RKO (cell line): ENCODE data around the gene HLX.

Source experiments
- DNase-seq: peaks from one replicate; pipeline ENCODE4 v3.0.0-alpha.2; 2016; ENCODE audit warnings: low spot score

HLX gene

DNA sequence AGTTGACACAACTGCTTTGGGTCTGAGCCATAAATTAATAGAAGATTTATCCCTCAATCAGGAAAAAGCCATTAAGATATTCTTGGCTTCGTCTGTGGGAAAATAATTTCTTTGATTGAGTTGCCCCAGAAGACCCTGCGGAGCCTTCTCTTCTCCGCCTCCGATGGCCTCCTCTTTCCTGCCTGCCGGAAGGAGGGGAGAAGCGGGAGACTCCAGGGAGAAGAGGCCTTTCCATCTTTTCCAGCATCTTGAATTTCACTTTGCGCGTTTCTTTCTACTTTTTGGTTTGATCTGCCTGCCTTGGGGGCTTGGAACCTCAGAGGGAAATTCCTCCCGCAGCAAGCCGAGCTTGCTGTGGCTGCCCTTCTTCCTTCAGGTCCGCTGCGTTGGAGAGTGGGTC lies 16.8 kb downstream of the HLX start:
- DNase-seq = no peak

DNA sequence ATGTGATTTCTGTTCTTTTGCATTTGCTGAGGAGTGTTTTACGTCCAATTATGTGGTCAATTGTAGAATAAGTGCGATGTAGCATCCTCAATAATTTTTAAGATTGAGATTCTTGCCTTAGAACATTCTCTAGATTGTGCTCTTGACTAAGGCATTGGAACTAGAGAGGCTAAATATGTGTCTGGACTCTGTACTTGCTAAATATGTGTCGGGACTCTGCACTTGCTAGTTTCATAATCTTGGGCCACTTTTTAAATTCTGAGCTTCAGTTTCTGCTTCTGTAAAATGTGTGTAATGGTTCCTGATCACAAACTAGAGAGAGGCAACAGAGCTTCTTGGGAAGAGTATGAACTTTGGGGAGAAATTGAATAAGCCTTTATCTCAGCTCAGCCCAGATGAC lies 21.6 kb downstream of the HLX start:
- no peak for DNase-seq

DNA sequence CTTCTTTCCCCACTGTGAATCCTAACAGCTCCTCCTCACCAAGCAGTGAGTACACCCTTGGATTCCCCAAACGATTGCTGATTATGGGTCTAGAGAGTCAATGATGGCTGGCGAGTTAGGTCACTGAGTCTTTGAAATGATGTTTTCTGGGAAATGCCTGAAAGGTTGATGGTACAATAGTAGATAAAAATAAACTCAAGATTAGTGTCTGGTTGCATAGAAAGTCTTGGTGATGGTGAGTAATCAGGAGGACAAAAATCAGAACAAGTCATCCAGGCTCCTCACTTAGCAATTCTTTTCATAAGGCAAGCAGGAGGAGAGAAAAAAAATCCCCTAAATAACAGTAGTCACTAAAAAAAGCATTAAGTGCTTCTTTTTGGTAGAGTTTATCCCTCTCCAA lies 22.6 kb downstream of the HLX start:
- DNase-seq = no peak

DNA sequence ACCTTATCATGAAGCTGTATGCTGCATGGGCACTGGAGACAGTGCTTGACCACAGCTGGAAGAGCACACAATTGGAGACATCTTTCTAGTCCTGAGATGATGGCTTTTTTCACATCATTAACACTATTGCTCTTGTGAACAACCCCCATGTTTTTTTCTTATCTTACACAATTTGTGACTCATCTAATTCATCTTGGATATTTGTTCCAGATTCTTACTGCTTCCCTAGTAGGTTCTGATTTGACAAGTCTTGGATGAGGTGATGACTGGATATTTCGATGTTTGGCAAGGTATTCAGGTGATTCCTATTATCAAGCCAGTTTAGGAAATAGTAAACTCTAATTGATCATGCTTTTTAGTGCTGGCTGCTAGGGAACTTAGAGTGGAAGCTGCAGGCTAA lies 23.7 kb downstream of the HLX start:
- DNase-seq = no peak

DNA sequence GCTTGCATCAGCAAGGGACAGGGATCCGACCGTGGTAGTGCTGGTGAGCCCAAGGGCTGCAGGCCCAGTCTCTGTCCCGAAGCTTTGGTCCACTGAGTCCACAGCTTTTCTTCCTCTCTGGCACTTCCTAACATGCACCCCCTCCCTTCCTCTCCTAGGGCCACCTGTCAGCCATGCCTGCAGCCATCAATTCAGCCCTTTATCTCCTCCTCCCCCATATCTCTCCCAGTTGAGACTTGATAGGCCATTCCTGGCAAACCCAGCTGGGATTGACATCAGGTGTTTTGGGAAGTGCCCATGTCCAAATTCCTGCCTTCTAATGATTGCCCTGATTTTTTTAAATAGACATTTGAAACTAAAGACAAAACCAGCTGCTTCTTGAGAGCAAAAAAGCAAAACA lies 25.6 kb downstream of the HLX start:
- no peak for DNase-seq

DNA sequence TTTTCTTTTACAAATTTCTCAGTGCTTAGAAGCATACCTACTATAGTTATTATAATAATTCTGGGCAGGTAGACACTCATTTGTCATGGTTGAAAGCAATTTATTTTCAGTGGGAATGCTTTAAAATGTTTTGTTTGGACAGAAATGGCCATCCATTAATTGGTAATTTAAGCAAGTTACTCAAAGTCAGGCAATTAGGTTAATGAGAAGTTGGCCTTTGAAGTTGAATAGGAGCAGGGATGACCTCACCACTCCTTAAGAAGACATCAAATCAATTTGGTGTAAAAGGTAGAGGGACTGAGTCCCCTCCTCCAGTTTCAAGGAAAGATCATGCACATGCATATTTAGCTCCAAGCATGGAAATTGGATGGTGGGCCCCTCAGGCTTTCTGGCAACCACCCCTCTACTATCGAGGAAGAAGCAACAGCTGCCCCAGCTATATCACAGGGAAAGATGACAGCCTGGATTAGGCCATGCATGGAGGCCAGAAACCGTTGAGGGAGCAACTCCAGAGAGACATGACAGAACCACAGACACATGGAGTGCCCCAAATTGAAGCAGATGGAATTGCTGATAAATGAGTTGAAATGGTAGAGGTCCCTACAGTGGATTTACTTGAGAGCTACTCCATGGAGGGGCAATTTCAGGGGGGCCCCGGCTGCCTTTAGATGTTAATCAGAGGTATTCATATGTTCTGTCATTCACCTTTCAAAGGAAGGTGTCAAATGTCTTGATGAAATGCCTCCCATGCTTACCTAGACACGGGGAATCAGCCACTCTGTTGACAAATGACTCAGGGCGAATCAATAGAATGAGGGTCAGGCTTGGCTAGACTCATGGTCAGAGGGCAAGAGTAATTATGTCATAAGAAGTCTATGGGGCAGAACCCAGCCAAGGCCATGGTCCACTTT lies 26.7 kb downstream of the HLX start:
- DNase-seq = no peak

DNA sequence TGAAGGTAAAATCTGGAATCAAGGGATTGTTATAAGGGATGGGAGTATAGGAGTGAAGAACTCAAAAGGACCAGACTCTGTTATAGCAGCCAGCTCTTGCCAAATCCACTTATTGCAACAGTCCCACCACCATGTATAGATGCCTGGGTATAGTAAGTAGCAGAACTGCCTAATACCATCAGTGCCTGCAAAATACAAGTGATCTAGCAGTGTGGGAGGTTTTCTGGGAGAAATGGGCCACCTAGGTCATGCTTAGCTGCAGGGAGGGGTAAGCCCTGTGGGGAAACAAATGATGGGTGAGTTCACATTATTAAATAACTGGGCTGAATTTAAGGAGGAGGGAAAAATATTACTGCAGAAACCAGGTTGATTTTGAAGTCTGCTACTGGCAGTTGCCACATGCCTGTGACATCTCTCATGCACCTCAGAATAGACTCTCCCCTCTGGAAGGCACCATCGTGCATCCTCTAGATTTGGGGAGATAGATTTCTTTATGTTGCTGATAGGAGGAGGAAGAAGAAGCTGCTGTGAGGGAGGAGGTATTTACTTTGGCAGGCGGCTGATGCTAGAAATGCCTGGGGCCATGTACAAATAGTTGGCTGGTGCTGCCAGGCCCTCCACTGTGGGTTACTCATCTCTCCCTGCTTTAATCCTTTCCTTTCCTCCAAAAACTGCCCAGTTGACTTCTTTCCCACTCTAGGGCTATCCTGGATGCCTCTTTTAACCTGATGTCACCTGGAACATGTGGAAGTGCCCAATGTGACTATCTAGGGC lies 27.5 kb downstream of the HLX start:
- no peak for DNase-seq

DNA sequence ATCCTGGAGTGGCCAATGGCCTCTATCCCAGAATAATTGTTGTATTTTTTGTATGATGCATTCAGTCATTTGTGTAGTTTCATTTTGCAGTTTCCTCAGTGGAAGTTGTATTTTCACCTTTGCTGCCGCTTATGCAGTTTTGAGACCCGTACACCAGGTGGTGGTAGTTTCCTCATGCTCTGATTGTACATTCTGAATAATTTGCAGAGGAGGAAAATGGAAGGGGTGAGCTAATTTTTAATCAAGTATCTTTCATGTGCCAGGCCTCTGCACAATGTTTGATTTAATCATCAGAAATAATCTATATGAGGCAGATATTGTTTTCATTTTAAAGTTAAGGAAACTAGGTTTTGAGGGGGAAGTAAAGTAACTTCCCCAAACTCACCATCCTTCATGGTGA lies 29.5 kb downstream of the HLX start:
- DNase-seq = peak; percentile 2

DNA sequence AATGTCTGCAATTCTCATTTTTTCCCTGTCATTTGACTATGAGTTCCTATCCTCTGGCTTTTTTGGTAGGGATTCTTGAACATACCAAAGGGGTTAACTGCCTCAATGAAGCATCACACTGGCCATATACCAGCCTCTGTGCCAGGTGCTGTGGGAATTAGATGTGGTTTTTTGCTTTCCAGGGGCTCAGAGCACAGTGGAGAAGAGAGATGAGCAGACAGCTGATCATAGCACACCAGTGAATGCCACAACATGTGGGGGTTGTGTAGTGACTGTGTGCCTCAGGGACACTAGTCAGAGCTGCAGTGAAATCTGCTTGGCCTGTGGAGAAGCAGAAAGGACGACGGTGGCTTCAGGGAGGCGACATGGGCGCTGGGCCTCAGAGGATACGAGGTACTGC lies 30.8 kb downstream of the HLX start:
- no peak for DNase-seq

DNA sequence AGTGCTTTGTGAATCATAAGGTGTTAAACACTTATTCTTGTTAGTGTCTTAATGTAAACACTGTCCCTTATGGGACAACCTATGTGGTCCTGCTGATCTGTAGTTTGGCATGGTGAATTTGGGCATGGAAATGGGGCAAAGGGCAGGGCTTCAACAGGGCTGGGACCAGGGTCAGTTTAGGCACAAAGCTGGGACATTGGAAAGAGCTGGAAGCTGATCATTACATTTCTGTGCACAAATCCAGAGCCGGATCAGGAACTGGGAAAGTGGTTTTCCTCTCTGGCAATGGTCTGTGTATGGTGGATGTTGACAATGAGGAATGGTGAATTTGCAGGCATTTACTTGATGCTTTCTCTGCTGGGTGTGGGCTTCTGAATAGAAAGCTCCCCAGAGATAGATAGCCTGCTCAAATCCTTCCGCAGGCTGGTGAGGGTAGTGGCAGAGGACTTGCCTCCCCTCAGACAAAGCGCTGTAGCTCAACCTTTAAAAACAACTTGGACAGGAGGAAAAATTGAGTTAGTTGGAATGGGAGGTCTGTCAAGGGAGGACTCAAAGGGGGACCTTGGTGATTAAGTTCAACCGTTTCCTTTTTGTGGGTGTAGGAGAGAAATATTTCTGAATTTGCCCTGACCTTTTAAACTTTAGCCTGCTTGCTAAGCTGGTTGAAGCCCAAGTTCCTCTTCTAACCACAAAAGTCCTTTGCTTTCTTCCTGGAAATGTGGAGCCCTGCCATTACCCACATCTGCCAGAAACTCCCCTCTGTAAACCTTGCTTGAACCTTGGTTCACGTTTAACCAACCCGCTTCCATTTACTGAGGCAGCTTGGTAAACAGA lies 35.3 kb downstream of the HLX start:
- no peak for DNase-seq

DNA sequence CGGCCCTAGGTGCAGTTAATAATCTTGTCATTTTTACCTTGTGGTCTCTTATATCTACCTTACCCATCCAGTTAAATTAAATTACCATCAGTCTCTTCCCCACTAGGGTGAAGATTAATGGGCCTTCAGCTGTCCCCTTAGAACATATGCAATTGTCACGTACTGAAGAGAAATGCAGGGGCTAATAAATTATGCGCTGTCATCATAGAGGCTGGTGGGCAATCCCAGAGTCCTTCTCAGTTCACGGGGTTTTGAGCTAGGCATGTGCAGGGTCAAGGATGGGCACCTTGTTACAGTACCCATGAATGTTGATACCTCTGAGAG lies 35.8 kb downstream of the HLX start:
- DNase-seq = no peak

DNA sequence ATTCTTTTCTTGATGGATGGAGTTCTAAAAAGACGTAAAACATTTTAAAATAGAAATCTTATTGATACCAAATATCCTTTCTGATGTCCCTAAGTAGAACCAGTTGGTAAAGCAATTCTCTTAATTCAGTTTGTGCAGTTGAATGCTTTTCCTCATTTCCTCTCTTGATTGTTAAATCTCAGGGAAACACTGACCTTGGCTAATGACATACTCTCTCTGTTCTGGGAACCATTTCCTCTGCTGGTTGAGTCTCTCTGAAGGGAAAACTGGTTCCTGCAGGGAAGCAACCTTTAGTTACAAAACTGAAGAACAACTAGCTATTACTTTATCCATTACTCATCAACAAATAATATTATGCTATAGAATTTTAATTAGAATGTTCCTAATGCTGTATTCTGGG lies 36.7 kb downstream of the HLX start:
- no peak for DNase-seq

DNA sequence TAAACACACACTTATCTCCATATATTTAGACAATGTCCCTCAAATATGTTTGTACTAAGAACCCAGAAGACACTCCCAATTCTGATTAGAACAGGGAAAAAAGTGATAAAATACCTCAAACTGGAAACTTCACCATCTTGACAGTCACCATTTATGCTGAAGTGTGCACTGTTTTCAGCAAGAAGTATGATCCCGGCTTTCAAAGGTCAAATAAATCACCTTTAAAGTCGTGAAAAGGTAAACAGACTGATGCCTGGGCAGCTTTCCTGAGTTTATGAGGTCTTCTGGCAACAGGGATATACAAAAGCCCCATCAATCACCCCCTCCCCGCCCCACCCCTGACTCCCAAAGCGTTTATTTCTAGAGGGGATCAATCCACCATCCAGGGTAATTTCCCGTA lies 37.9 kb downstream of the HLX start:
- DNase-seq = no peak

DNA sequence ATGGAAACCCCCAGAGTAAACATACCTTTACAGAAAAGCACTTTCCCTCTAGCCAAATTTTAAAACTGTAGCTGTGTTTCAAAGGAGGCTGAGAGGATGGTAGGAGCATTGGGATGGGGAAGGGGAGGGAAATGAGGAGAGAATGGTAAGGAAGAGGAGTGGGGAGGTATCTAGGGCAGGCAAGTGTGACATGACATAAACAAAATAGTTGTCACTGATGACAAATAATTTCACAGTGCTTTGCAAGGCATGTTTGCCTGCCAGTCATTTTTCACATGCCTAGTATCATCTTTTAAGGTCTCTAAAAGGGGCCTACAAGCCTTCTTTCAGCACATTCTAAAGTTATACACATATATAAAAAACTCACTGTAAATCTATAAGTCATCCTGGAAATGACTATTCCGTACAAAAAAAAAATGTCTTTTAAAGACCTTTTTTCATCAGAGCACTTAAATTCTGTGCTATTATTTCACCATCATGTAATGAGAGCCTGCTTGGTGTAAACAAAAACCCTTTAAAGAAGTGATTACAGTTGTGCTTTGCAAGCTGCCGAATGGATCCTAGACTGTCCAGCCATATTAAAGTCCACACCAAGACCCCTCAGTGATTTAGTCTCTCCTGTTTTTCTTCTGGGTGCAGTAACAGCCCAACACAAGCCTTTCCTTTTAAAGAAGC lies 38.4 kb downstream of the HLX start:
- no peak for DNase-seq

DNA sequence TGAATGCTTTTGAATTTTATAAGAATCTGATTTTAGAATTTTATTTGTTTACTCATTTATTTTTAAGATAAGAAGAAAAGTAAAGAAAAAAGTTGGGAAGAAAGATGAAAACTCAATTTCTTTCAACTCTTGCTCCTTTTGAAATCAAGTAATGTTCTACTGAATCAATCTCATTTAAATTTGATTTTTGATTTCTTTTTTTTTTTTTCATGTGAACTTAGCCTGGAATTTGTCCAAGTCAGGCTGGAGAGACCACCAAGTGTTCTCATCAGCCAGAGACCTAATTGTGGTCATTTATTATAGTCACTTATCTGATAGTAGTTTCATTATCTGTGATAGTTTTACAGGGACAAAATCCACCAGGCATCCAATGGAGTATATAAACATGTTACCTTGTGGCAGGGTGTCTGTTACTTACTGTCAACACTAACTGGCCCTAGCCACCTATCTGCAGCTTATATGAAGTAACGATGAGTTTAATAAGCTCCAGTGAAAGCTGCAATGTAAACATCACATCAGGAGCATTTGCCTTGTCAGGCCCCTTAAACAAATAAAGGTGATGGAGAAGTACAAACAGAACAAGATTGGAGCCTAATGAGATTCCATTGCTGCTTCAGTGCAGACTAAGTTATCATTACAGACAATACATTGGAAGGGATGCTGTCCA lies 39.2 kb downstream of the HLX start:
- DNase-seq = no peak

DNA sequence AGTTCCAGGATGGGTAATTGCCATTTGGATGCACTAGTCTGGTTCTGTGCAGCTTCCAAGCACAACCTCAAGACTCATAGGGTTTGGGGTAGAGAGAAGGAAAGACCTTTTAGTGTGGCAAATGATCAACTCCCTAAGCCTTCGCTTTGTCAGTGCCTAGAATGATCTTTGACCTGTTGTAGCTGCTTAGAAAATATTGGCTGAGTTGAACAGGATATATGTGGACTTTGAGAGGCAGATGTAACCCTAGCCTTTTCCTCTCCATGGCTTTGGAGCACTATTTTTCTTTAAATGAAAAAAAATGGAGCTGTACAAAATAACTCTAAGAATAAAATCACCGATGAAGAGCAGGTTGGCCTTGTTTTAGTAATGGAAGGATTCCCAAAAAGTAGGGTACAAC lies 41.7 kb downstream of the HLX start:
- DNase-seq = no peak

DNA sequence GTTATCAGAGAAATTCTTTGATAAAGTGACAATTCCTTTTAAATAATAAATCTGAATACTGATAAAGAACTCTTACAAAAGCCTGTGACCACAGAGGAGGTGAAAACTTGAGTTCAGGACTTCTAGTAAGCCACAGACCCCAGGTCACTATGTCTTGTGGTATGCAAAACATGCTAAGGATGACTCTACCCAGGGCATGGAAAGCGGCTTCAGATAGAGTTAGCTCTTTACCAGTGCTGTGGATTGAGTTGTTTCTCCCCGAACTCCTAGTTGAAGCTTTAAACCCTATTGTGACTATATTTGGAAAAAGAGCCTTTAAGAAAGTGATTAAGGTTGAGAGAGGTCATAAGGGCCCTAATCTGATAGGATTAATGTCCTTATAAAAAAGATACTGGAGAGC lies 42.3 kb downstream of the HLX start:
- DNase-seq = no peak

DNA sequence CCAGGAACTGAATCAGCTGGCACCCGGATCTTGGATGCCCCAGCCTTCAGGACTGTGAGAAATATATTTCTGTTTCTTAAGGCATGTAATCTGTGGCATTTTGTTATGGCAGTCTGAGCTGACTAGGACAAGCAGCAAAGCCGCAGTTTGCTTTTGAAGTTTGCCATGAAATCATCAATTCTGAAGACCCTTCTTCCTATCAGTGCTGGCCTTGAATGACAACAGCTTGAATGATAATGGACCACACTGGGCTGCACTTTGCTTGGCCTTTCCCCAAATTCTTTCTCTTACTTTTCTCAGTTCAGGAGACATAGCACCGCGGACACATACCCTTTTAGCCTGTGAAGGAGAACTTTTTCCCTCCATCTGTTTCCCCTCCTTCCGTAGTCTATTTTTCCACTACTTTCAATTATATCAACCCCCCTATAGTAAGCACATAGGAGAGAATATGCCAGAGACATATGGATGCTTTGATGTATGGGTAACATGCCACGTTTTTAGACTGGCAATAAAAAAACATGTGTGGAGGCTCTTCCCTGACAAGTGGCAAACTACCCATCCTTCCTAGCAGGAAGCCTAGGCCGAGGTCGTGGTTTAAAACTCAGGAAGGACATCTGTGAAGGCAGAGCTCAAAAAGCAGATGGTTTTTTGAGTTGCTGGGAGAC lies 42.9 kb downstream of the HLX start:
- no peak for DNase-seq

DNA sequence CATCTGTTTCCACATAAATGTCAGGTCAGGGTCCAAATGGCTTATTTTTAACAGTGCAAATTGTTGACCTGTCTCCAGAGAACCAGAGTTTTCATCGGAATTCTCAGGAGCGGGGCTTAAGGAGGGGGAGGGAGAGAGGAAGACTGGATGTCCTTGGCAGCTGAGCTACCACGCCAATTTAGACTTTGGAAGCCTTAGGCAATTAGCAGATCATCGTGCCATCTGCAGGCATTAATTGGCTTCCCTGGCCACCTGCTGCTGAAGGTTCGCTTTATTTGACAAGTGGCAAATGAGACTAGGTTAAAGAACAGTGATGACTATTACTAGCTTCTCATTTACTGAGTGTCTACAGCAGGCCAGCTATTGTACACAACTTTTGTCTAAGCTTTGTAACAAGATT lies 43.7 kb downstream of the HLX start:
- DNase-seq = no peak

DNA sequence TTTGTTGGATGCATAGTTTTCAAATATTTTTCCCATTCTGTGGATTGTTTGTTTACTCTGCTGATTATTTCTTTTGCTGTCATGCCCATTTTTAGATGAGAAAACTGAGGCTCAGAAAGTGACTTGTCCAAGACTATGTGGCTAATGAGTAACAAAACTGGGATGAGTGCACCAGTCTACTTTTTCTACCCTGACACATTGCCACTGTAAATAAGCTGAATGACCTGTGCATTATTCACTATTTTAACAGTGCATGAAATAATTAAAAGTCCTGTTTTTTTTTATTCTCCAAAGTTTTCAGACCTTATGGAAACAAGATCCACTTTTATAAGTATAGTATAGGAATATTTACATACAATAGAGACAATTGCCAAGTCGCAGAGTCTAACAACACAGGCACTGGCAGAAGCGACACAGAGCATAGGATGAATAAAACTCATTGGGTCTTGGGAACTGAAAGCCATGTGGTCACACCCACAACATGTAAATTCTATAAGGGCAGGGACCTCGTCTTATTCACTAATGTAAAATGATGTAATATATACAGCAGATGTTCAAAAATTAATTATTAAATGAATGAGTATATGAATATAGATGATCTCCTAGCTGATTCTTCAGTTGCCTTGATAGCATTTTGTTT lies 45.2 kb downstream of the HLX start:
- DNase-seq = peak; percentile 5

DNA sequence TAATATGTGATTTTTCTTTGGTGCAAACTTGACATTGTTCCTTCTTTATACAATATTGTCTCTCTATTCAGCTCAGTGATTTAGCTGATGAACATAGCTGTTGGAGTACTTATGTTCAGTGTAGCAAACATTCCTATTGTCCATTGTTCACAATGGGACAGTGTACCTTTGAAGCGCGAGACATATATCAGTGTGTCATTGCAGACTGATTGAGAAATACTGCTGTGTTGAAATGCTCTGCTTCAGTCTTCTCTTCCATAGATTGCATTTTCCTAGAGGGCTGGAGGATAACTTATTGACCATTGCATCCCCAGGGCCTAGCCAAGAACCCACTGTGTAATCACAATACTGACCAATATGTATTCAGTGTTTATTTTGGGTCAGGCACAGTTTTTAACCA lies 46.5 kb downstream of the HLX start:
- DNase-seq = no peak
